Right lung (tissue), 5 donors: ENCODE data around the gene CELSR1. TPM values are rescaled to one million over a fixed set of nuclear protein-coding genes. Genes with fewer than 3 reads are reported as not detected.

ENCODE experiments used
- DNase-seq, 2 donors: peaks; one replicate each; pipeline ENCODE4 v3.0.0-alpha.2; 2013
- polyA plus RNA-seq, 5 donors: library from polyadenylated mRNA; unstranded; fragments of 120-200 nt; gene quantifications; one replicate each; pipeline versions ENCODE4 v1.2.1 to v1.2.3, GENCODE V29; 2013; ENCODE audit warnings: inconsistent platforms in 1 of 5, low replicate concordance in 1 of 5; ENCODE audit not compliant: insufficient read length in 5 of 5, insufficient read depth in 1 of 5

The CELSR1 gene
- polyA plus RNA-seq, 5 donors = 22.6 to 40.5 (median 26.4) TPM

GRCh38 chr22:46464296-46464695 lies 73.1 kb downstream of the CELSR1 start:
- no peak for DNase-seq

DNA sequence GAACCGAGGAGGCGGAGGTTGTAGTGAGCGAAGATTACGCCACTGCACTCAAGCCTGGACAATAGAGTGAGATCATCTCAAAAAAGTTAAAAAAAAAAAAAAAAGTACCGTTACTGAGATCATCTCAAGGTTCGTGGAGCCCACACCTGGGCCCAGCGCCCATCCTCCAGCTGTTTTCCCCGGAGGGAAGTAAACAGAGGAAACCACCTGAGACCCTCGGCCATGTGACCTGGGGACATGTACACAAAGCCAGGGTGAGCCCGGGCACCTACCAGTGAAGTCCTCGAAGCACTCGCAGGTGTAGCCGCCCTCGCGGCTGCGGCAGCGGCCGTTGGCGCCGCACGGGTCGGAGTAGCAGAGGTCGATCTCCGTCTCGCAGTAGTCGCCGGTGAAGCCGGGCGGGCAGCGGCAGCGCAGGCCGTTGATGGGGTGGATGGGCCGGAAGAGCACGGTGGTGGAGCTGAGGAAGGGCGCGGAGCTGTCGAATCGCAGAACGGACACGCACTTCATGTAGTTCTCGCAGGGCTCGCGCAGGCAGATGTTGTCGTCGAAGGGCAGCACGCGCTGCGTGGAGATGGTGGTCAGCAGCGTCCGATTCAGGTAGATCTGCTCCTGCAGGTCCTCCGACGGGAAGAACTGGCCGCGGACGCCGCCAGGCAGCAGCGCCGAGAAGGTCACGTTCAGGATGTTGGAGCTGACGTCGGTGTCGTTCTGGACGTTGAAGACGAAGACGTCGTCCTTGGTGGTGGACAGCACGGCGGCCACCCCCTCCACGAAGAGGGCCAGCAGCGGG lies 73.8 kb downstream of the CELSR1 start:
- DNase-seq = no peak

GRCh38 chr22:46462726-46463371 lies 74.6 kb downstream of the CELSR1 start:
- DNase-seq = no peak

DNA sequence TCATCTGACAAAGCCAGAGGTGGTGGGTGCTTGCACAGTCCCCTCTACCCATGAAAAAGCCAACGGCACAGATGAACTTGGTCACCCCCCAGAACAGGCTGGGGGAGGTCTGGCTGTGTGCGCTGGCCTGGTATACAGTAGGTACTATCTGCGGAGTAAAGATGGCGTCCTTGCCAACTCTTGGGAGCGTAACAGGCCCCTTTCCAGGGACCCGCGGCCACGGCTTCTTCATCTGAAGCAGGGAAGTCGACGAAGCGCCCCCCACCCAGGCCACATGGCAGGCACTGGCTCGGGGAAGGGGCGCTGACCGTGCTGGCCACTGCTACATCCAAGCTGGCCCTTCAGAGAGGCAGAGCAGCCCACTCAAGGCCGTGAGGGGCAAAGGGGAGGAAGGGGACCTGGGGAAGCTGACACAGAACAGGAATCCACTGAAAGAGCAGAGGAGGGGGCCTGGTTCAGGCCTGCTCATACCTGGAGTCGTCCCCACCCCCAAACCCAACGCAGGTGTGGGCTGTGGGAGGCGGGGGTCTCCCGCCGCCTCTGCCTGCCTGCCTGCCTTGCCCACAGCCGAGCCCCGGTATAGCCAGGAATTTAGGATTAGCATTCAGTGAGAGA lies 75.7 kb downstream of the CELSR1 start:
- DNase-seq = no peak

DNA sequence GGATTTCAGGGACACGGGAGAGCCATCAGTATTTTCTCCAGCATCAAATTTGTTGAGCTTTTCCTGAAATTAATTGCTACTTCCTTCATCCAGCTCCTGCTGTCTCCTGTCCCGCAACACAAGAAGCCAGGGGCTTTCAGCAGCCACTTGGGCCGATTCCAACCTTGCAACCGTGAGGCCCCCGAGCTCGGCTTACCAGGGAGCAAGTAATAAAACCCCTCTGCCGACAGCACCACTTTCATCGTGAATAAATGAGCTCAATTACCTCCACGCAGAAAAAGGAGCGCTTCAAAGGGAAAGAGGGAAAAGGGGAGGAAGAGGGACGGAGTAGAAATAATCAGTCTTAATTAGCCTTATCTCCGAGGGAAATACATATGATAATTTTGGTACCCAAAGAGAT lies 76.6 kb downstream of the CELSR1 start:
- no peak for DNase-seq

- DNase-seq = no peak
Measured at GRCh38 chr22:46459347-46460065, 77.9 kb downstream of the CELSR1 start.

- no peak for DNase-seq
Measured at GRCh38 chr22:46458525-46458924, 78.9 kb downstream of the CELSR1 start.

- no peak for DNase-seq
Measured at GRCh38 chr22:46457502-46458488, 79.6 kb downstream of the CELSR1 start.

GRCh38 chr22:46456818-46457163 lies 80.6 kb downstream of the CELSR1 start:
- no peak for DNase-seq

DNA sequence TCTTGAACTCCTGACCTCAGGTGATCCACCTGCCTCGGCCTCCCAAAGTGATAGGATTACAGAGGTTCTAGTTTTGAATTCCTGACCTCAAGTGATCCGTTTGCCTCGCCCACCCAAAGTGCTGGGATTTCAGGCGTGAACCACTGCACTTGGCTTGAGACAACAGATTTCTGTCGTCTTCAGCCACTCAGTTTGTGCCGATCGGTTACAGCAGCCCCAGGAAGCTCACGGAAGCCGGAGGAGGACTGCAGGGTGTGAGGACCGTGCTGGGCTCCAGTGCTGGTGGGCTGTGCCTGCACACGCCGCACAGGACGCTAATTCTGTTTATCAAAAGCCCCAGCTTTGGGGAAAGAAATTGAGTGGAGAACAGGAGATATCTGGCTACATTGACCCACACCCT lies 82.0 kb downstream of the CELSR1 start:
- no peak for DNase-seq

DNA sequence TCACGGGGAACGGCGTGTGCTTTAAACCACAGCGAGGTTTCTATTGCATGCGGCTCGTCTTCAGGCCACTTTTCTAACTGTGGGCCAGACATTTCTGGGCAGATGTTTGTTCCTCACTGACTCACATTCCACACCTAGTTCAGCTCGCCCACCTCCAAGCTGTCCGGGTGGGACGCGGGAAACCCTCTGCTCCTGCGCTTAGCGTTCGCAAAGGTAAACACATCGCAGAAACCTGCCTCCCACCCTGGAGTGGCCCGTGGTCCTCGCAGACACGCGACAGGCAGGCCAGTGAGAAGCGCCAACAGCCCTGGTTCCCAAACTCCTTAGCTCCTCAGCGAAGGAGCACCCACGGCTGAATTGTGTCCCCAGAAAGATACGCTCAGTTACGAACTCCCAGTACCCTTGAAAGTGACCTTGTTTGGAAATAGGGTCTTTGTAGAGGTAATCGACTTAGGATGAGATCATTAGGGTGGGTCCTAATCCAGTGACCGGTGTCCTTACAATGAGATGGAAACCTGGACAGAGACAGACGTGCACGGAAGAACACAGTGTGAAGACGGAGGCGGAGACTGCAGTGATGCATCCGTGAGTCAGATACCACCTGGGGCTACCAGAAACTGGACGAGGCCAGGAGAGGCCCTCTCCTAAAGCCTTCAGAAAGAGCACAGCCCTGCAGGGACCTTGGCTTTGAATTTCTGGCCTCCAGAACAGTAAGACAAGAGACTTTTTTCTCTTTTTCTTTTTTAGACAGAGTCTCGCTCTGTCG lies 82.7 kb downstream of the CELSR1 start:
- DNase-seq = no peak

- DNase-seq = no peak
Measured at GRCh38 chr22:46453829-46454503, 83.5 kb downstream of the CELSR1 start.

DNA sequence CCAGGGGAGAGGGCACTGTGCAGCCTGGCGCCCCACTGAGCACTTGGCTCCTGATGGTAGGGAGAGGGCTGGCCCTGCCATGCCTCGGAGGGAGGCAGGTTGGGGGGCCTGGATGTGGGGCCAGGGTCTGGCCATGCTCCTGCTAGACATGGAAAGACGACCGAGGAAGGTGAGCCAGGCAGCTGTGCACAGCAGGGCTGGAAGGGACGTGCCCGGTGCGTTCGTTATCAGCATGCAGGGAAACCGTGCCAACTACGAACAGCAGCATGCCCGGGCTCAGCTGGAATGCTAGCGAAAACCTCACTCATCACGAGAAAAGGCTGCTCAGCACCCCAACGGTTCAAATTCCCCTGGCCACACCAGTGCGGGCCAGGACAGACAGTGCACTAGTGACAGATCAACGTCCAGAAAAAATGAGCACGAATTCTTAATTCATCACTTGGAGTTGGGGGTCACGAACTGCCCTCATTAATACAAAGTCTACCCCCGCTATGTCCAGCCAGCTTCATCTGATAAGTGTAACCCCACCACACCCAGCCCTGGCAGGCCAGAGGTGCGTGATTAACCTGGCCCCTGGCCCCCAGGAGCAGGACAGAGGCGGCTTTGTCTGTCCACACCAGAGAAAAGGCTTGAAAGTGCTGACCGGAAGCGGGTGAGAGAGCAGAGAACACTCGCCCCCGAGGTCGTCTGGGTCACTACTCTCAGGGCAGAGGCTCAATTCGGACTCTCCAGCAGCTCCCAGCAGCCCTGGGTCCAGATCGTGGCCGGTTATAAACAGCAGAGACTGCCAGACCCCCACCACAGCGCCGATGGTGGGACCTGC lies 84.2 kb downstream of the CELSR1 start:
- DNase-seq = no peak

DNA sequence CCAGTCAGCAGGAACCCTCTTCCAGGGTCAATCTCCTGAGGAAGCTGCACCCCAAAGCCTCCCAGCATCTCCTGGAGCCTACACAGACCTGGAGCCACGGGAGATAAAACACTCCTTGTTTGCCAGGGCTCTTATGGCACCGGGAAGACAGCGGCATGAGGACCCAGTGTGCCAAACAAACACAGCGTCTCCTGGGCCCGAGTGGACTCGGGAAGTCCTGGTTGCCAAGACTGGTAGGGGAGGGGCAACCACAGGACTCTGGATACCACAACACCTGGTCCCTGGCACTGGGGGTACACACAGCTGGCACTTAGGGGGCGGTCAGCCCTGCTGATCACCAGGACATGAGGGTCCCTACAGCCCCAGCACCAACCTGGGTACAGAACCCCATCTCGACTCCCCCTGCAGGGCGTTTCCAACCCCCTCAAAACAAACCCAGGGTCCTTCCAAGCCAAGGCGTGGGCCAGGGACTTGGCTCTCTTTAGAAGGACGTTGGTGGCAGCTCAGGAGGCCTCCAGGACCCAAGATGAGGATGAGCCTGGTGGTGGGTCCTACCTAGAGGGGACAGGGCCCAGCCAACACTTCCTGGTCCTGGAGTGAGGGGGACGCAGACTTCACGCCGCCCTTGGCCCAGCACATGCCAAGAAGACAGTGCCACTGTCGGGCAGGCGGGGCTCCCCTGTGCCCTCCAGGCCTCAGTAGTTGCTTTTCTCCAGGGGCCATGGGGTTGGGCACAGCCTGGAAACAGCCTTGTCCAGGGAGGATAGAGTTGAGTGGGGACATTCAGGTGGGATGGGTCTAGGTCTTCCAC lies 85.0 kb downstream of the CELSR1 start:
- DNase-seq = no peak

DNA sequence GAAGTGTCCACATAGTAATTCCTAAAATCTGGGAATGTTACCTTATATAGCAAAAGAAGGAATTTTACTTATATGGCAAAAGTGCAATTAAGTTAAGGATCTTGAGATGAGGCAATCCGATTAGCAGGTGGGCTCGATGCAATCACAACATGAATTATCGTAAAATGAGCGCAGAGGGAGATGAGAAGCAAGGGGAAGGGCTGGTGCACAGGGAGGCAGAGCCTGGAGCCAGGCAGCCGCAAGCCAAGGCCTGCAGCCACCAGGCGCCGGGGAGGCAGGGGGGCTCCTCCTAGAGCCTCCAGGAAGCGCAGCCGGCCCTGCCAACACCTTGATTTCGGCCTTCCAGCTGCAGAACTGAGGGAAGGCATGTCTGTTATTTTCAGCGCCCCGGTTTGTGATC lies 85.7 kb downstream of the CELSR1 start:
- DNase-seq = no peak

- DNase-seq = no peak
Measured at GRCh38 chr22:46450931-46451561, 86.4 kb downstream of the CELSR1 start.

DNA sequence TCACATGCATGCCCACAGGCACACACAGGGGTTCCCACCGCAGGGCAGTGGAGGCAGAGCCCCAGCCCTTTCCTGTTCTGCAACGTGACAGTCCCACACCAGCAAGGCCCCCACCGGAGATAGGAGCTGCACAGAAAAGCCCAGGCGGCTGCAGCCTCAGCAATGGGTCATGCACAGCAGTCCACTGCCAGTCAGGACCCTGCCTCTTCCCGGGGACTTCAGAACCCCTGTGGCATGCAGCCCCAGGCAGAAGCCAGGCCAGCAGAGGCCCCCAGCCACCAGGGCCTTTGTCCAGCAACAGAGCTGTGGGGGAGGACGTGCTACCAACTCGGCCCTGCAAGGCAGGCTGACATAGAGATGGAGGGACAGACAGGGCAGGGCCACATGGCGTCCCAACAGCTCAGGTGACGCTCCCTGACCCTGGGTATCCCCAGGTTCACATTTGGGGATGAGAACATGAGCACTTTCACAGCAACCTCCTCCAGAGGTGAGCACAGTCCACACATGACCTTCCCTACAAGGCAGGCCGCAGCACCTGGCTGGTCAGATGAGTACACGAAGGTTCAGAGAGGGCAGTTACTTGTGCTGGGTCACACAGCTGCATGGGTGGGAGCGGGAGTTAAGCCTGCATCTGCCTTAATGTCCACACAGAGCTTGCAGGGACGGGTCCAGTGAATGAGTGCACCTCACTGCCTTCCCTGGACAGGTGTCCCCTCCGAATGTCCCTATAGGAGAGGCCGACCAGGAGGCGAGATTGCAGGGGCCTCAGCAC lies 87.3 kb downstream of the CELSR1 start:
- DNase-seq = no peak
